ENCODE results near the gene ZNG1F.
"Not testable (repeated sequence)": the region's sequence is repeated elsewhere in the genome, so short reads cannot be mapped to it uniquely, and the experiment has no call there.

ZNG1F gene

GRCh38 chr9:41088450-41089059, 100.6 kb downstream of the ZNG1F start:
- H3K9me2 ChIP-seq (replicated peaks; ENCODE audit: control insufficient read depth, low read length); H4K20me1 ChIP-seq (ENCODE audit: control insufficient read depth, insufficient read depth, low read depth, low read length); H3K4me1 ChIP-seq (ENCODE audit: control insufficient read depth, low read length); H3K9me3 ChIP-seq (ENCODE audit: control insufficient read depth, insufficient read depth, low read length); H3F3A ChIP-seq (ENCODE audit: control insufficient read depth, insufficient read depth); H3K27me3 ChIP-seq (ENCODE audit: control insufficient read depth, low read length); H3K79me2 ChIP-seq (ENCODE audit: control insufficient read depth, low read length); H3K4me3 ChIP-seq (ENCODE audit: low read length); H3K27ac ChIP-seq (ENCODE audit: low read depth, low read length); H3K36me3 ChIP-seq (ENCODE audit: control insufficient read depth, low read length): not testable (repeated sequence)
- peak overlapping the region; percentile 36; the same call in 1 of the 2 replicates for H3K4me2 ChIP-seq (ENCODE audit: low read length)
- TF ChIP-seq CTCF (IDR thresholded peaks at IDR 0.05; ENCODE audit: low read depth, low read length, poor library complexity, severe bottlenecking) = peak; percentile 41

GRCh38 chr9:41087929-41088328, 101.2 kb downstream of the ZNG1F start:
- H3K4me2 ChIP-seq (ENCODE audit: low read length); H3K27me3 ChIP-seq (ENCODE audit: control insufficient read depth, low read length); H3K9me3 ChIP-seq (ENCODE audit: control insufficient read depth, insufficient read depth, low read length); H3F3A ChIP-seq (ENCODE audit: control insufficient read depth, insufficient read depth); H3K4me1 ChIP-seq (ENCODE audit: control insufficient read depth, low read length); H3K27ac ChIP-seq (ENCODE audit: low read depth, low read length); H4K20me1 ChIP-seq (ENCODE audit: control insufficient read depth, insufficient read depth, low read depth, low read length); H3K79me2 ChIP-seq (ENCODE audit: control insufficient read depth, low read length); H3K9me2 ChIP-seq (replicated peaks; ENCODE audit: control insufficient read depth, low read length); H3K4me3 ChIP-seq (ENCODE audit: low read length); H3K36me3 ChIP-seq (ENCODE audit: control insufficient read depth, low read length): not testable (repeated sequence)

GRCh38 chr9:41087157-41087780, 101.8 kb downstream of the ZNG1F start:
- not testable (repeated sequence) for H3K27me3 ChIP-seq (ENCODE audit: control insufficient read depth, low read length); H3K79me2 ChIP-seq (ENCODE audit: control insufficient read depth, low read length); H3K4me3 ChIP-seq (ENCODE audit: low read length); H3K36me3 ChIP-seq (ENCODE audit: control insufficient read depth, low read length); H3F3A ChIP-seq (ENCODE audit: control insufficient read depth, insufficient read depth); H3K9me2 ChIP-seq (replicated peaks; ENCODE audit: control insufficient read depth, low read length); H3K4me1 ChIP-seq (ENCODE audit: control insufficient read depth, low read length); H3K9me3 ChIP-seq (ENCODE audit: control insufficient read depth, insufficient read depth, low read length); H3K27ac ChIP-seq (ENCODE audit: low read depth, low read length); H3K4me2 ChIP-seq (ENCODE audit: low read length); H4K20me1 ChIP-seq (ENCODE audit: control insufficient read depth, insufficient read depth, low read depth, low read length)

- H3K27me3 ChIP-seq (ENCODE audit: control insufficient read depth, low read length); H3K4me1 ChIP-seq (ENCODE audit: control insufficient read depth, low read length): not testable (repeated sequence)
These were observed 102.4 kb downstream of the ZNG1F start for GRCh38 chr9:41086685-41087084.

GRCh38 chr9:41086215-41086614, 102.9 kb downstream of the ZNG1F start:
- not testable (repeated sequence) for H3F3A ChIP-seq (ENCODE audit: control insufficient read depth, insufficient read depth); H3K9me2 ChIP-seq (replicated peaks; ENCODE audit: control insufficient read depth, low read length); H3K27me3 ChIP-seq (ENCODE audit: control insufficient read depth, low read length); H3K4me1 ChIP-seq (ENCODE audit: control insufficient read depth, low read length); H3K79me2 ChIP-seq (ENCODE audit: control insufficient read depth, low read length); H3K27ac ChIP-seq (ENCODE audit: low read depth, low read length); H3K36me3 ChIP-seq (ENCODE audit: control insufficient read depth, low read length); H3K4me3 ChIP-seq (ENCODE audit: low read length); H4K20me1 ChIP-seq (ENCODE audit: control insufficient read depth, insufficient read depth, low read depth, low read length); H3K9me3 ChIP-seq (ENCODE audit: control insufficient read depth, insufficient read depth, low read length)
- peak overlapping the region; percentile 26; the same call in 1 of the 2 replicates for H3K4me2 ChIP-seq (ENCODE audit: low read length)

More at GRCh38 chr9:41086685-41087084, 102.4 kb downstream of the ZNG1F start:
- not testable (repeated sequence) for H3K36me3 ChIP-seq (ENCODE audit: control insufficient read depth, low read length); H3K9me2 ChIP-seq (replicated peaks; ENCODE audit: control insufficient read depth, low read length); H3F3A ChIP-seq (ENCODE audit: control insufficient read depth, insufficient read depth); H3K27ac ChIP-seq (ENCODE audit: low read depth, low read length); H3K79me2 ChIP-seq (ENCODE audit: control insufficient read depth, low read length); H3K9me3 ChIP-seq (ENCODE audit: control insufficient read depth, insufficient read depth, low read length); H4K20me1 ChIP-seq (ENCODE audit: control insufficient read depth, insufficient read depth, low read depth, low read length); H3K4me2 ChIP-seq (ENCODE audit: low read length); H3K4me3 ChIP-seq (ENCODE audit: low read length)

- not testable (repeated sequence) for H3K4me2 ChIP-seq (ENCODE audit: low read length); H3K27ac ChIP-seq (ENCODE audit: low read depth, low read length); H3K27me3 ChIP-seq (ENCODE audit: control insufficient read depth, low read length); H3K9me3 ChIP-seq (ENCODE audit: control insufficient read depth, insufficient read depth, low read length); H4K20me1 ChIP-seq (ENCODE audit: control insufficient read depth, insufficient read depth, low read depth, low read length); H3K36me3 ChIP-seq (ENCODE audit: control insufficient read depth, low read length); H3K79me2 ChIP-seq (ENCODE audit: control insufficient read depth, low read length); H3K4me1 ChIP-seq (ENCODE audit: control insufficient read depth, low read length); H3K4me3 ChIP-seq (ENCODE audit: low read length); H3K9me2 ChIP-seq (replicated peaks; ENCODE audit: control insufficient read depth, low read length); H3F3A ChIP-seq (ENCODE audit: control insufficient read depth, insufficient read depth)
These were observed 106.8 kb downstream of the ZNG1F start for GRCh38 chr9:41082358-41082757.

Measured in DOHH2 (cell line).